GM23248 (cell line): ENCODE data around the gene NFIA.
"Not testable (repeated sequence)": the region's sequence is repeated elsewhere in the genome, so short reads cannot be mapped to it uniquely, and the experiment has no call there.

Experiments used
- EZH2 ChIP-seq: fragments of 200-600 bp; sonication (generic); IDR thresholded peaks from 2 replicates; pipeline ENCODE4 v1.6.1; 2018; ENCODE audit warnings: antibody characterized with exemption, mild to moderate bottlenecking; ENCODE audit not compliant: insufficient read depth, poor library complexity, severe bottlenecking
- EZH2phosphoT487 ChIP-seq: fragments of 200-600 bp; sonication (generic); IDR thresholded peaks from 2 replicates; pipeline ENCODE4 v1.6.1; 2018; ENCODE audit warnings: antibody characterized with exemption, moderate library complexity, mild to moderate bottlenecking, low read depth; ENCODE audit not compliant: insufficient read depth

- not testable (repeated sequence) for TF ChIP-seq EZH2, EZH2phosphoT487
Observed at GRCh38 chr1:61467836-61468235, 385.5 kb downstream of the NFIA start.
